Stromal cell of bone marrow (primary cell): ENCODE data around the gene TMEM108.

Experiments
- DNase-seq: peaks from one replicate; pipeline ENCODE4 v3.0.0-alpha.2; 2012; ENCODE audit warnings: low read depth

Gene TMEM108

GRCh38 chr3:133361435-133361834 is 323.2 kb downstream of the TMEM108 start:
- DNase-seq: no peak

- no peak for DNase-seq
Measured at GRCh38 chr3:133362539-133362938, 324.3 kb downstream of the TMEM108 start.

GRCh38 chr3:133364704-133365103 is 326.5 kb downstream of the TMEM108 start:
- DNase-seq: no peak

GRCh38 chr3:133366921-133367320 is 328.7 kb downstream of the TMEM108 start:
- no peak for DNase-seq

- no peak for DNase-seq
Measured at GRCh38 chr3:133367403-133367802, 329.2 kb downstream of the TMEM108 start.

- DNase-seq: no peak
Measured at GRCh38 chr3:133367956-133368355, 329.8 kb downstream of the TMEM108 start.

GRCh38 chr3:133368371-133369067 is 330.3 kb downstream of the TMEM108 start:
- no peak for DNase-seq

GRCh38 chr3:133369068-133369440 is 330.9 kb downstream of the TMEM108 start:
- no peak for DNase-seq

GRCh38 chr3:133371181-133371580 is 333.0 kb downstream of the TMEM108 start:
- no peak for DNase-seq

- DNase-seq: no peak
Measured at GRCh38 chr3:133371676-133372075, 333.5 kb downstream of the TMEM108 start.

- DNase-seq: peak; percentile 53
Measured at GRCh38 chr3:133374708-133375402, 336.7 kb downstream of the TMEM108 start.

- DNase-seq: no peak
Measured at GRCh38 chr3:133375403-133375745, 337.2 kb downstream of the TMEM108 start.

- no peak for DNase-seq
Measured at GRCh38 chr3:133376810-133377209, 338.6 kb downstream of the TMEM108 start.

- DNase-seq: peak; percentile 39
Measured at GRCh38 chr3:133377396-133377795, 339.2 kb downstream of the TMEM108 start.

- DNase-seq: no peak
Measured at GRCh38 chr3:133379926-133380325, 341.7 kb downstream of the TMEM108 start.

GRCh38 chr3:133380481-133381225 is 342.5 kb downstream of the TMEM108 start:
- DNase-seq: no peak

GRCh38 chr3:133381346-133382109 is 343.3 kb downstream of the TMEM108 start:
- no peak for DNase-seq

GRCh38 chr3:133383175-133383574 is 345.0 kb downstream of the TMEM108 start:
- DNase-seq: no peak

- DNase-seq: no peak
Measured at GRCh38 chr3:133383741-133384140, 345.6 kb downstream of the TMEM108 start.

GRCh38 chr3:133384331-133385027 is 346.3 kb downstream of the TMEM108 start:
- DNase-seq: no peak

- DNase-seq: no peak
Measured at GRCh38 chr3:133386876-133387275, 348.7 kb downstream of the TMEM108 start.

GRCh38 chr3:133387341-133387740 is 349.1 kb downstream of the TMEM108 start:
- DNase-seq: no peak
